ENCODE measurements around the gene DCST1. TPM values are rescaled to one million over a fixed set of nuclear protein-coding genes. Genes with fewer than 3 reads are reported as not detected.

Gene DCST1
- total and polyA plus RNA-seq, 2 of the 13 experiments (the other 11 are each of a cell fraction or from before 2014, with no cell fraction given), result 0.04 TPM; not detected in 1

DNA sequence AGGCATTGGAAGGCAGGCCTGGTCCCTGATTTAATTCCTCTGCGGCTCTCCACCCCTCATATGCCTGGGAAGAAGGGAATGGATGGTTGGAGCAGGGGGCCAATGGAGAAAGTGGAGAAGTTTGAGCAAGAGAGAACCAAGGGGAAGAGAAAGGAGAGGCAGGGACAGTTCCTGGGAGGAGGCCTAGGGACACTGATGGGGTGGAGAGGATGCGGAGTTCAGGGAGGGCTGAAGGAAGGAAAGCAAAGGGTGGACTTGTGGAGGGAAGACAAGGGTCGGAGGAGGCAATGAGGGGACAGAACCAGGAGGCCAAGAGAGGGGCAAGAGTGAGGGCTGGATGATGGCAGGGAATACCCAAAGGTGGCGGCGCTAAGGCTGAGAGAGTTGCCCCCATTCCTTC is 23.9 kb upstream of the DCST1 start:
- no peak for ATAC-seq
- Histone ChIP-seq H3K9me3 (ENCODE audit: low read length) (no peaks in the 10 kb centered on the region), H3K4me3 (replicated peaks in 1 of 3; ENCODE audit: insufficient read depth in 1 of 3, low read depth in 2 of 3, low read length in 3 of 3) (no peak overlapping the region), H4K20me1 (ENCODE audit: insufficient read depth, low read length) (peaks cover 11% of the 10 kb centered on the region; the same call in 1 of the 2 replicates), H3K36me3 (replicated peaks in 1 of 2; ENCODE audit: control insufficient read depth in 1 of 2, insufficient read depth in 2 of 2, low read length in 2 of 2) (peaks cover 3 to 25% of the 10 kb centered on the region in 2 experiments; a peak in 4 of 5 replicates), H3K4me2 (ENCODE audit: low read depth, low read length) (no peak overlapping the region), H3K27me3 (ENCODE audit: control insufficient read depth in 1 of 2, insufficient read depth in 2 of 2, low read length in 2 of 2) (no peaks in the 10 kb centered on the region), H3K27ac (ENCODE audit: extremely low read length, insufficient read depth, low read length) (no peak overlapping the region), H3K4me1 (ENCODE audit: insufficient read depth, low read length) (peaks cover 88% of the 10 kb centered on the region), H3K9ac (ENCODE audit: insufficient read depth, low read depth, low read length) (no peak overlapping the region), H2AFZ (ENCODE audit: low read length) (no peak overlapping the region), H3K79me2 (ENCODE audit: insufficient read depth, low read length) (peaks cover 29% of the 10 kb centered on the region)
- FAIRE-seq, result no peak
- 96% methylated on average over 5 of the region's 5 CpGs for WGBS (ENCODE audit: low lambda C conversion rate)
- DNase-seq (ENCODE audit: low spot score), result no peak
- in situ Hi-C loops (cut with HindIII; ENCODE audit: extremely low pct_ligation_motif_present, low pct_unique_long_range_greater_than_20kb) (no loop called here), intact Hi-C loops (cut with micrococcal nuclease; ENCODE audit: unreplicated experiment) (no loop called here)
- POLR2A ChIA-PET, result interaction anchor here (8.2 kb wide), 1 partner anchor 7 kb away, joined by 90 read pairs; the partner anchor contains the start of gene ZBTB7B
- CTCF ChIA-PET (ENCODE audit: low intra/inter-chr PET ratio, low total read pairs), result no interaction called here
- BruUV-seq (replicated peaks), result no TSS peak
- TF ChIP-seq ARID2 (CRISPR knock-in tag; IDR thresholded peaks at IDR 0.05; ENCODE audit: borderline replicate concordance) (no peak), ZBTB26 (CRISPR knock-in tag; IDR thresholded peaks at IDR 0.05; ENCODE audit: borderline replicate concordance) (no peak), MAFG (CRISPR knock-in tag; IDR thresholded peaks at IDR 0.05) (no peak), STAG1 (CRISPR knock-in tag; IDR thresholded peaks at IDR 0.05) (no peak), NFE2L1 (CRISPR knock-in tag; IDR thresholded peaks at IDR 0.05; ENCODE audit: borderline replicate concordance) (no peak), FOXO4 (CRISPR knock-in tag; conservative IDR thresholded peaks at IDR 0.05) (no peak), HIC2 (CRISPR knock-in tag; IDR thresholded peaks at IDR 0.05; ENCODE audit: low read depth) (no peak), TBX2 (CRISPR knock-in tag; IDR thresholded peaks at IDR 0.05; ENCODE audit: borderline replicate concordance) (no peak), ZNF660 (CRISPR knock-in tag; IDR thresholded peaks at IDR 0.05; ENCODE audit: borderline replicate concordance, low read depth) (no peak), REXO4 (CRISPR knock-in tag; IDR thresholded peaks at IDR 0.05; ENCODE audit: borderline replicate concordance) (no peak)
- TF ChIP-seq, protein P1, sequence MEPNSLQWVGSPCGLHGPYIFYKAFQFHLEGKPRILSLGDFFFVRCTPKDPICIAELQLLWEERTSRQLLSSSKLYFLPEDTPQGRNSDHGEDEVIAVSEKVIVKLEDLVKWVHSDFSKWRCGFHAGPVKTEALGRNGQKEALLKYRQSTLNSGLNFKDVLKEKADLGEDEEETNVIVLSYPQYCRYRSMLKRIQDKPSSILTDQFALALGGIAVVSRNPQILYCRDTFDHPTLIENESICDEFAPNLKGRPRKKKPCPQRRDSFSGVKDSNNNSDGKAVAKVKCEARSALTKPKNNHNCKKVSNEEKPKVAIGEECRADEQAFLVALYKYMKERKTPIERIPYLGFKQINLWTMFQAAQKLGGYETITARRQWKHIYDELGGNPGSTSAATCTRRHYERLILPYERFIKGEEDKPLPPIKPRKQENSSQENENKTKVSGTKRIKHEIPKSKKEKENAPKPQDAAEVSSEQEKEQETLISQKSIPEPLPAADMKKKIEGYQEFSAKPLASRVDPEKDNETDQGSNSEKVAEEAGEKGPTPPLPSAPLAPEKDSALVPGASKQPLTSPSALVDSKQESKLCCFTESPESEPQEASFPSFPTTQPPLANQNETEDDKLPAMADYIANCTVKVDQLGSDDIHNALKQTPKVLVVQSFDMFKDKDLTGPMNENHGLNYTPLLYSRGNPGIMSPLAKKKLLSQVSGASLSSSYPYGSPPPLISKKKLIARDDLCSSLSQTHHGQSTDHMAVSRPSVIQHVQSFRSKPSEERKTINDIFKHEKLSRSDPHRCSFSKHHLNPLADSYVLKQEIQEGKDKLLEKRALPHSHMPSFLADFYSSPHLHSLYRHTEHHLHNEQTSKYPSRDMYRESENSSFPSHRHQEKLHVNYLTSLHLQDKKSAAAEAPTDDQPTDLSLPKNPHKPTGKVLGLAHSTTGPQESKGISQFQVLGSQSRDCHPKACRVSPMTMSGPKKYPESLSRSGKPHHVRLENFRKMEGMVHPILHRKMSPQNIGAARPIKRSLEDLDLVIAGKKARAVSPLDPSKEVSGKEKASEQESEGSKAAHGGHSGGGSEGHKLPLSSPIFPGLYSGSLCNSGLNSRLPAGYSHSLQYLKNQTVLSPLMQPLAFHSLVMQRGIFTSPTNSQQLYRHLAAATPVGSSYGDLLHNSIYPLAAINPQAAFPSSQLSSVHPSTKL (CRISPR knock-in tag; IDR thresholded peaks at IDR 0.05), result no peak
